HG02938 (cell line): ENCODE measurements around the gene REV3L.
"Not testable (repeated sequence)": the region's sequence is repeated elsewhere in the genome, so short reads cannot be mapped to it uniquely, and the experiment has no call there.

Source experiments
- ATAC-seq: cut with Tn5 transposase; IDR thresholded peaks from one replicate; pipeline ENCODE4 v1.9.1; 2021; ENCODE audit warnings: mild to moderate bottlenecking, moderate library complexity; ENCODE audit not compliant: unreplicated experiment

The REV3L gene, protein sequence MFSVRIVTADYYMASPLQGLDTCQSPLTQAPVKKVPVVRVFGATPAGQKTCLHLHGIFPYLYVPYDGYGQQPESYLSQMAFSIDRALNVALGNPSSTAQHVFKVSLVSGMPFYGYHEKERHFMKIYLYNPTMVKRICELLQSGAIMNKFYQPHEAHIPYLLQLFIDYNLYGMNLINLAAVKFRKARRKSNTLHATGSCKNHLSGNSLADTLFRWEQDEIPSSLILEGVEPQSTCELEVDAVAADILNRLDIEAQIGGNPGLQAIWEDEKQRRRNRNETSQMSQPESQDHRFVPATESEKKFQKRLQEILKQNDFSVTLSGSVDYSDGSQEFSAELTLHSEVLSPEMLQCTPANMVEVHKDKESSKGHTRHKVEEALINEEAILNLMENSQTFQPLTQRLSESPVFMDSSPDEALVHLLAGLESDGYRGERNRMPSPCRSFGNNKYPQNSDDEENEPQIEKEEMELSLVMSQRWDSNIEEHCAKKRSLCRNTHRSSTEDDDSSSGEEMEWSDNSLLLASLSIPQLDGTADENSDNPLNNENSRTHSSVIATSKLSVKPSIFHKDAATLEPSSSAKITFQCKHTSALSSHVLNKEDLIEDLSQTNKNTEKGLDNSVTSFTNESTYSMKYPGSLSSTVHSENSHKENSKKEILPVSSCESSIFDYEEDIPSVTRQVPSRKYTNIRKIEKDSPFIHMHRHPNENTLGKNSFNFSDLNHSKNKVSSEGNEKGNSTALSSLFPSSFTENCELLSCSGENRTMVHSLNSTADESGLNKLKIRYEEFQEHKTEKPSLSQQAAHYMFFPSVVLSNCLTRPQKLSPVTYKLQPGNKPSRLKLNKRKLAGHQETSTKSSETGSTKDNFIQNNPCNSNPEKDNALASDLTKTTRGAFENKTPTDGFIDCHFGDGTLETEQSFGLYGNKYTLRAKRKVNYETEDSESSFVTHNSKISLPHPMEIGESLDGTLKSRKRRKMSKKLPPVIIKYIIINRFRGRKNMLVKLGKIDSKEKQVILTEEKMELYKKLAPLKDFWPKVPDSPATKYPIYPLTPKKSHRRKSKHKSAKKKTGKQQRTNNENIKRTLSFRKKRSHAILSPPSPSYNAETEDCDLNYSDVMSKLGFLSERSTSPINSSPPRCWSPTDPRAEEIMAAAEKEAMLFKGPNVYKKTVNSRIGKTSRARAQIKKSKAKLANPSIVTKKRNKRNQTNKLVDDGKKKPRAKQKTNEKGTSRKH (N-terminal part only)

DNA sequence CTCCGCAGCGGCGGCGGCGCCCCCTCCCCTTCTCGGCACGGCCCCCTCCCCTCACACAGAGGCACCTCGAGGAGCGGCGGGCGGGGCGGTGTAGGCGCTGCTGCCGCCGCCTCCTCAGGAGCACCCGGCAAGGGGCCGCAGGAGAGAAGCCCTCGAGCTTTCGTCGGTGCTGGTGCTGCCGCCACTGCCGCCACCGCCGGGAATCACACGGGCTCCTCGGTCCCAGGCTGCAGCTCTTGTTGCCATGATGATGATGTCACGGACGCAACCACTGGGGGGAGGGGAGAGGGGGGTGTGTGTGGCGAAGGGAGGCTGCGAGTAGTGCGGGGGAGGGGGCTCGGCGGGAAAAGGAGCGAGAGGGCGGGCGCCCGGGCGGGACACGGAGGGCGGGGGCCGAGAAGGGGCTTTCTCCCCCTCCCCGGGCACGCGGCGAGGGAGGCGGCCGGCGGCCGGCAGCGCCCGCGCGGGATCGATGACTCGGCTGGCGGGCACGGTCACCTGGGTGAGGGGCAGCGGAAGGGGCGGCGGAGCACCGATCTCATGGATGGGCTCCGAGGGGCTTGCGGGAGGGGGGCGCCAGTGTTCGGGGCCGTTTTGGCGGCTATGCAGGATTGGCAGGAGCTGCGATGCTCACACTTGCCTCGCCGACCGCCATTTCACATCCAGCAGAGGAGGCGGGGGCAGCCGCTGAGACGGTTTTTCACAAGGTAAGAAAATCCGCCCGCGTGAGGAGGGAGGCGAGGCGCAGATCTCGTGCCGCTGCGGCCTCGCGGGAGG lies at the start of gene REV3L:
REV3L (minus strand) TSS at position 260 of the 777 bp plus-strand sequence. CDS start 330 bp downstream, outside the sequence.
- peak; percentile 31 for ATAC-seq

DNA sequence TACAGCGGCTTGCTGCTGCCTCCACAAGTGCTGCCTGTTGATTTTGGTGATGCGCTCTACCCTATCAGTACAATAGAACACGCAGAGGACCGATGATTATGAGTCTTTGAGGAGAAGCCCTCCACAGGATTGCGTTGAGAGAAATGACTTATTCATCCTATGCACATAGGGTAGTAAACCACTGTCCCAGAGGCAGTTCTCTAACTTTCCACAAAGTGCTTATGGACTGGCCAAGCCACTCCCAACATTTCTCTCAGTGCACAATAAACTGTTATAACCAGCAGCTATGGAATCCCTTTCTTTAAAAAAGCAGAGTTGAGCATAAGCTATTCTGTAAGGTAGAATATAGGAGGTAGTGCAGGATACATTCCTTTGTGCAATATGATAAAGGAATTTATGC lies 48.2 kb upstream of the REV3L start:
- ATAC-seq, result no peak

DNA sequence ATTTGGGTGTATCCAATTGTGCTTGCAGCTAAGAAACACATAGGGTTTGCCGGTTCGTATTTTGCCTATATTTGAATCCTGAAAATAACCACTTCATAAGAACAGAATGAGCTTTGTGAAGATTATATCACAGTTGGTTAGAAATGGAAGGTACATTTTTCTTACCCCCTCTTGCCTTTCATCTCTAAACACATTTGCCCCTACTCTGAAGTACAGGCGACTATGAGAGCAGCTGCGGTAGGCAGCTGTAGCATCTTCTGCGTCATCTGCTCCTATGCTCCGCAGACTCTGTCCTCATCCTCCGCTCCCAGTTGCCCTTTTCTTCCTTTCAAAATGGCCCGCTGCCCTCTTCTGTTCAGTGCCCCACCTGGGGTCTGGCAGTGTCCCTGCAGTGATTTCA lies 47.6 kb upstream of the REV3L start:
- no peak for ATAC-seq

DNA sequence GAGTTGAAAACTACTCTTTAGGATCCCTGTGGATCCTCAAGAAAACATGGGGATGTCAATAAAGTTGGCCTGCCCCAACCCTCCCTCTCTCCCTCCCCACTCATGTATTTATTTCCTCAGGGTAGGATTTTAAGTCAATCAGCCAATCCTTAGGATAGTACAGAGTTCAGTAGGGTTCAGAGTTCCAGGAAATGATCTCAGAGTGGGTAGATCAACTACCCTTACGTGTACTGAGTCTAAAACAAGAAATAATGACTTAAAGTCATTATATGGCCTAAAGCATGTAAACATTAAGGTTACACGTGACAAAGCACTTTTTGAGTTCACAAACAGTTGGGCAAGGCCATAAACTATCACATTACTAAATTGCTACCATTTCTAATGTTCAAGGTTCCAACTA lies 47.2 kb upstream of the REV3L start:
- no peak for ATAC-seq

DNA sequence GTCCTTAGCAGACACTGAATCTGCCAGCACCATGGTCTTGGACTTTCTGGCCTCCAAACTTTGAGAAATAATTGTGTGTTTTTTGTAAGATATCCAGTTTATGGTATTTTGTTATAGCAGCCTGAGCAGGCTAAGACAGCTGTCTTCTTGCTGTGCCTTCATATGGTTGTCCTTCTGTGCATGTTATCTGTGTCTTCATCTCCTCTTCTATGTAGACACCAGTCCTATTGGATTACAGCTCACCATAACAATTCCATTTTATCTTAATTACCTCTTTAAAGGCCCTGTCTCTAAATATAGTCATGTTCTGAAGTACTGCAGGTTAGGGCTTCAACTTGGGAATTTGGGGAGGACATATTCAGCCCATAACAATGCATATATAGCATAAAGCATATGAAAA lies 44.3 kb upstream of the REV3L start:
- ATAC-seq, result no peak

DNA sequence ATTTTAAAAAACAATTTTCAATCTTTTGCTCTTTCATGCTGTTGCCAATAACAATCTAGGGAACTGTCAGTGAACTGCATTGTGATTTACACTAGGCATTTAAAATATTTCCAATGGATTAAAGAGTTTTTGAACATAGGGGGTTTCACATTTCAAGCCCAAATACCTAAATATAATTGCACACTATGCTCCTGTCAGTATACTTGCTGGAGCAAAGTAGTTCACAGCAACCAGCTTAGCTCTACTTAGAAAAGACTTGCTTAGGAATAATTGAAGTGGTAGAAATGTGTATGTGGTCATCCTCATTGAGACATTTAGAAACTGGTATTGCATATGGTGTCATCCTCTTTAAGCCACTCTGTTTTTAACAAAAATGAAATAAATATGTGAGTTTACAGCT lies 41.7 kb upstream of the REV3L start:
- no peak for ATAC-seq

DNA sequence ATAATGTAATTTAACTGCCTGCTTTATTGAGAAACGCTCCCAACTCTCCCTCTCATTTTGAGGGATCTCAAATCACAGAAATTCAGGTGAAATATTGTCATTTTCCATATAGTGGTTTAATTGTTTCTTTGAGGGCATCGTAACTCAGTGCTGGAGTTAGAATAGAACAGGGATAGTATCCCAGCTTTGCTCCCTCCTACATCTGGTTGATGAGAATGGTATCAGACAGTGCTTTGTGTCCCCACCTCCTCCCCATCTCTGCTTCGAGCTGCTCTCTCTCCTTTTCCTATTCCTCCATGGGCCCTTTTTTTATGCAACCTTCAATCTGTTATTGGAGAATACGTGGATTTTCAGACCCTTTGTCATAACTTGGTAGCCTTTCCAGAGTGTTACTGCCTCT lies 41.2 kb upstream of the REV3L start:
- no peak for ATAC-seq

DNA sequence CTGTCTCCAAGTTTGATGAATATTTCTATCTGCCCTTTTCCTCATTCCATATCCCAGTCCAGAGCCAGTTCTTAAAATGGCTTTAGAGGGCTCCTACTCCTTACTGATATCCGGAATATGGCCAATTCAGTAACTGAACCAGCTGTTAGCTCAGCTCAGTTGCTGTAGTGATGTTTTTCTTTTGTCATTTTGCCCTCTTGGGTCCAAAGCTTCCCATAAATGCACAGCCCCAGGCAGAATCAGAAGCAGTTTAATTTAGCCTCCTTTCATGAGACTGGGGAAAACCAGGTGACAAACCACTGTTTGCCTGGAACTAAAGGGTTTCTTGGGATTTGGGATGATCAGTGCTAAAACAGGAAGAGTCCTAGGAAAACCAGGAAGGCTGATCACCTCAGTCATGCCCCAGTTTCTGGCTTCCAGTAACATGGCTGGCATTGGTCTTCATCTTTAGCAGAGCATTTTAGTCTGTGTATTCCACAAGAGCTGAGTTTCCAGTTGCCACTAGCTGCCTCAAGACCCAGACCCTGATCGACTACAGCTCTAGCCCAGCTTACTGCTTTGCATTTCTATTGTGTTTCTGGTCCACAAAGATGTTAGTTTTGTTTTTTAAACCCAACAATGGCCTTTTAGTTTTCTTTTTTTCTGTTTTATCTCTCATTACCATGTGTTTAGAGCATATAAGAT lies 40.6 kb upstream of the REV3L start:
- ATAC-seq, result no peak

DNA sequence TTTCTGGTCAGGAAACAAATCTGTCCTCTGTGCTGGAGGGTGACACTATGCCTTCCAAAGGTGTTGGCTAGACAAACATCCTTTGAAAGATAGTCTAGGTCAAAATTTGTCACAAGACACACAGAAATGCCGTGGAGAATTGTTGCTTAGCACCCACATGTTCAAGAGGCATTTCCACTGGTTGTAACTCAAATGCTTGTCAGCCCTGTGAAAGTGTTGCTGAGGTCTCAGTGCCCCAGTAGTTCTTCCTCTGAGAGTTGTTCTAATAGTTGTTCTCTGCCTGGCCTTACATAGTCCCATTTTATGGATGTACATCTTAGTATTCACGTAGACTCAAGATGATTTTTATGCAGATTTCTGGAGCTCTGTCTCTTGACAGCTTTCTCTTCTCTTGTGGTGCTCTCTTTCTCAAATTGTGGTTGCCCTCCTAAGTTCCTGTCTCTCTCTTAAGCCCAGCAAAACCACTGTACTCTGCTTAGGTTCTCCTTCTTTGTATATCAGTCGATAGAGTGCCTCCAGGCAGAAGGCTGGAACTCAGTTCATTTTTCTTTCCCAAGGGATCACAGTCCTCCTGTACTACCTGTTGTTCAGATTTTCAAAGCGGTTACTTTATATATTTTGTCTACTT lies 39.5 kb upstream of the REV3L start:
- no peak for ATAC-seq

DNA sequence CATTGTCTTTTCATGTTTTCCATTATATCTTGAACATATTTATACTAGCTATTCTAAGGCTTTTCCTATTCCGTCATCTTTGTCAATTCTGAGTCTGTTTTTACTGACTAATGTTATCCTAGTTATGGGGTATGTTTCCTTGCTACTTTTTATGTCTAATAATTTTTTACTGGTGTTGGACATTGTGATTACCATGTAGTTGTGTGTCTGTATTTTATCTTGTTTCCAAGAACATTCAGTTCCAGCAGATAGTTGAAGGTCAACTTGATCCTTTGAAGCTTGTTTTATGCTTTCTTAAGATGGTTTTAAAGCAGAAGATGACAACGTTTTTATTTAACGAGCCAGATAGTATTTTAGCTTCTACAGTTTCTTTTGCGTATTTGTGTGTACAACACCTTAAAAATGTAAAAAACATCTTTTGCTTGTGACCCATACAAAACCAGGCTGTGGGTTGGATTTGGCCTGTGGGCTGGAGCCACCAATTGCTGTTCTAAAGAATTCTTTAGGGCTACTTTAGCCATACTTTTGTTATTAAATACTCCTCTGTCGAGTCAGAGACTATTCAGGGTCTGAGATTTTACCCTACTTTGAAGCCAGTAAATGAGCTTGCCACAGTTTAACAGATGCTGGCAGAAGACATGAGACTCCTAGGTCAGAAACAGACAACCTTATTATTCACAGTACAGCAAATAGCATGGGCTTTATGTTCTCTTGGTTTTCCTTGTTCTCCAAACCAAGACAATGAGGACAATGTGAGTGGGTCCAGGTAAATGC lies 38.7 kb upstream of the REV3L start:
- no peak for ATAC-seq

DNA sequence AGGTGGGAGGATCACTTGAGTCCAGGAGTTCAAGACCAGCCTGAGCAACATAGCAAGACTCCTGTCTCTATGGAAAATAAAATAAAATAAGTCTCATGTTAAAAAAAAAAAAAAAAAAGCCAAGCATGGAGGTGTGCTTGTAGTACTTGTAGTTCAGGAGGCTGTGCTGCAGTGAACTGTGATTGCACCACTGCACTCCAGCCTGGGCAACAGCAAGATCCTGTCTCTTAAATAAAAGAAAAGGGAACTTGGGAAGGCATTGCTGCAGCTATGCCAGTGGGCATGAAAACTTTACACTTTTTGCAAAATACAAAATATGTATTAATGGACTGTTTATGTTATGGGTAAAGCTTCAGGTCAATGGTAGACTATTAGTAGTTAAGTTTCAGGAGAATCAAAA lies 37.5 kb upstream of the REV3L start:
- ATAC-seq, result no peak

DNA sequence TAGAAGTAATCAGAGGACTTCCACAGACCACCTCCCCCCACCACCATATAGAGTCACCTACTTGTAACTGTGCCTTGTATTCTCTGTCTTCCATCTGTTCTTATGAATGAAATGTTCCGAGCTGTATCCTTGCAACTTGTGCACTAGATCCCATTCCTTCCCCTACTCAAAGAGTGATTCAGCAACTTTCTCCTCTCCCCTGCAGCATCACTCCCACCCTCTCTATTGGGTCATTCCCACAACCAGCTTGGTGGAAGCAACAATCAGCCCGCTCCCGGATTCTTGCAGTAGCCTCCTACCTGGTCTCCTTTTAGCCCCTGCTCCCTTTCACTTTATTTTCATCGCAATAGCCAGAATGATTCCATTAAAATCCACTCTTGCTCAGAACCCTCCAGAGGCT lies 34.9 kb upstream of the REV3L start:
- no peak for ATAC-seq

DNA sequence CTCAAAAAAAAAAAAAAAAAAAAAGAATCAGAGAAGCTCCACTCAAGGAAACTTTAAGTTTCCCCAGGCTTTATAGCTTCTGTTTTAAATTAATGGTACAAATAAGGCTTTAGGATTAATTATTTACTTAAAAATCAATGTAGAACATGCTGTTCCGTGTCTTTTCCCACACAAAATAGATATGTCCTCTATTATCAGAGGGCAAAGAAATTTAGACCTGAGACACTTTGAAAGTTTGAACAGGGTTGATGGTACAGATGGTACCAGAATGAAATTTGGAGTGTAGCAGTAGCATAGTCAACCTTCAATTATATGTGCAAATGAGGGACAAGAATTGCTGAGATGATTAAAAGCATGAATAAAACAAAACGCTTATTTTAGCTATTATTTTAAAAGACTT lies 32.2 kb upstream of the REV3L start:
- no peak for ATAC-seq

DNA sequence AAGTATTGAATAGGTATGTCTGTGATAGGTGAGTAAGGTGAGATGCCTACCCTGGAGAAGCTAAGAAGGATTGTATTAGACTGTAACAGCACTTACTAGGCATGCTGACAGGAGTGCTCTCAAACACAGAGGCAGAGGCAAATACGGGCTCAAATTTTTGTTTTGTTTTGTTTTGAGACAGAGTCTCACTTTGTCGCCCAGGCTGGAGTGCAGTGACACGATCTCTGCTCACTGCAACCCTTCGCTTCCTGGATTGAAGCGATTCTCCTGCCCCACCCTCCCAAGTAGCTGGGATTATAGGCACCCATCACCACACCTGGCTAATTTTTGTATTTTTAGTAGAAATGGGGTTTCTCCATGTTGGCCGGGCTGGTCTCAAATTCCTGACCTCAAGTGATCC lies 31.5 kb upstream of the REV3L start:
- ATAC-seq, result not testable (repeated sequence)

DNA sequence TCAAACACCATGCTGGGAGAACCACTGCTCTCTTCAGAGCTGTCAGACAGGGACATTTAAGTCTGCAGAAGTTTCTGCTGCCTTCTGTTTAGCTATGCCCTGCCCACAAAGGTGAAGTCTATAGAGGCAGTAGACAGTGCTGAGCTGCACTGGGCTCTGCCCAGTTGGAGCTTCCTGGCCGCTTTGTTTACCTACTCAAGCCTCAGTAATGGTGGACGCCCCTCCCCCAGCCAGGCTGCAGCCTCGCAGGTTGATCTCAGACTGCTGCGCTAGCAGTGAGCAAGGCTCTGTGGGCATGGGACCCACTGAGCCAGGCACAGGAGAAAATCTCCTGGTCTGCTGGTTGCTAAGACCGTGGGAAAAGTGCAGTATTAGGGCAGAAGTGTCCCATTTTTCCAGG lies 24.2 kb upstream of the REV3L start:
- ATAC-seq, result not testable (repeated sequence)

DNA sequence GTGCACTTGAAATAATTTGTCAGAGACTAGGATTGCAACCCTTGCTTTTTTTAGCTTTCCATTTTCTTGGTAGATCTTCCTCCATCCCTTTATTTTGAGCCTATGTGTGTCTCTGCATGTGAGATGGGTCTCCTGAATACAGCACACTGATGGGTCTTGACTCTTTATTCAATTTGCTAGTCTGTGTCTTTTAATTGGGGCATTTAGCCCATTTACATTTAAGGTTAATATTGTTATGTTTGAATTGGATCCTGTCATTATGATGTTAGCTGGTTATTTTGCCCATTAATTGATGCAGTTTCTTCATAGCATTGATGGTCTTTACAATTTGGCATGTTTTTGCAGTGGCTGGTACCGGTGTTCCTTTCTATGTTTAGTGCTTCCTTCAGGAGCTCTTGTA lies 22.5 kb upstream of the REV3L start:
- not testable (repeated sequence) for ATAC-seq

DNA sequence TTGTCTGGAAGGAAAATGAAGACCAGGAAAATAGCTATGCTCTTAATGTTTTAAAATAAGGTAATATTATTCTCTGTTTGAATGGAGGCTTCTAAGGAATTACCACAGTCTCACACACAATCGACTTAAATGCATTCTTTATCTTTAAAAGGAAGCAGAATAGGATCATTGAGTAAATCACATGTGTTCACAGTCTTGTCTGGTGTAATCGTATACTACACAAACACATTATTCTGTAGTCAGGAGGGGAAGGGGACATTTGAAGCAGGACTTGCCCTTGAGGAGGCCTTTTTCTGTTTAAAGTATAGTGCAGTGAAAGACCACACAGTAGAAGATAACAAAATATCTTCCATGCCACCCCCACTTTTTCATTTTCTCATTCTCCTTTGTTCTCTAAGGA lies 20.6 kb upstream of the REV3L start:
- no peak for ATAC-seq

DNA sequence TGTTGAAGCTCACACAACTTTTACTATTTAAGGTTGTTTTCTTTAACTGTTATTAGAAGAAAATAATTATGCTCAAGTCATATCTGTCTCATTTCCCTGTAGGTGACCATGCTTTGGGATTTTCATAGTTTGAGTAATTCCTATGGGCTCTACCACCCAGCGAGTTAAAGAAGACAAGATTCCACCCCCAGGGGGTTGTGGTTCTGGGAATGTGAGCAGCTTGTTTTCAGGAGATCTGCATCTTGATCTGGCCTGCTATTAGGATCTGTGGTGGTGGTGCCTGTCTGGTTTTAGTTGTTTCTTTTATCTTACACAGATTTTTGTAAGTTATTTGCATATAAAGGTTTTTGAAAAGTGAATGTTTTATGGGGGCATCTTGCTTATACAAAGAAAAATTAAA lies 20.2 kb upstream of the REV3L start:
- ATAC-seq, result no peak

DNA sequence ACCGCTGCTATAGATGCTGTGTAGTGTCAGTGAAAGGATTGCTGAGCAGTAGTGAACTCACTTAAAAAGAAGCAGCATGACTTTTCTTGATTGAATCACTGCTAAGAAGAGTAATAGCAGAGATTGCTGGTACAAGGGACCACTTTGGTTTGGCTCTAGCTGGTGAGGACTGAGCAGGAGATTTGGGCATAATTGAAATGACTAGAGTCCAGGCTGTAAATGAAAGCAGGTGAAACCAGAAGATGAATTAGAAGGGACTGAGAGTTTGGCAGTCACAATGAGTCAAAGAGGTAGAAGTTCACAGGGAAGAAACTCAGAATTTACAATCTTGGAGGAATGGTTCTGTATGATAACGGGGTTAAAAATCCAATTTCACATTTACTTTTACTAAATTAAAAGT lies 19.1 kb upstream of the REV3L start:
- ATAC-seq, result no peak
